Kidney epithelial cell (primary cell): ENCODE data around the gene TBKBP1. TPM values are rescaled to one million over a fixed set of nuclear protein-coding genes. Genes with fewer than 3 reads are reported as not detected.
"Not testable (repeated sequence)": the region's sequence is repeated elsewhere in the genome, so short reads cannot be mapped to it uniquely, and the experiment has no call there.

ENCODE experiments used
- DNase-seq: peaks from one replicate; pipeline ENCODE4 v3.0.0-alpha.2; 2010; ENCODE audit warnings: low read depth
- H3K27me3 ChIP-seq: 2 replicates; pipeline ENCODE4 v1.6.0; 2011; ENCODE audit warnings: low read length; ENCODE audit not compliant: control insufficient read depth, insufficient read depth
- H3K36me3 ChIP-seq: 2 replicates; pipeline ENCODE4 v1.5.1; 2011; ENCODE audit warnings: low read length; ENCODE audit not compliant: control insufficient read depth, insufficient read depth
- H3K4me3 ChIP-seq: 2 replicates; pipeline ENCODE4 v1.5.1; 2011; ENCODE audit warnings: low read depth, mild to moderate bottlenecking, control low read depth, low read length
- total RNA-seq: library from RNA; depleted of rRNA; stranded (reverse); fragments of >200 nt; gene quantifications from 2 replicates; pipeline ENCODE4 v1.2.3, GENCODE V29; 2015
- TF ChIP-seq, protein P1 (sequence below): IDR thresholded peaks from 2 replicates; pipeline ENCODE4 v1.5.1; 2011; ENCODE audit warnings: mild to moderate bottlenecking, moderate library complexity, low read length, control low read depth, inconsistent platforms; ENCODE audit not compliant: insufficient read depth, poor library complexity, severe bottlenecking

Gene TBKBP1
- total RNA-seq, 1 donor from 2014 or later: 9.7 TPM

DNA sequence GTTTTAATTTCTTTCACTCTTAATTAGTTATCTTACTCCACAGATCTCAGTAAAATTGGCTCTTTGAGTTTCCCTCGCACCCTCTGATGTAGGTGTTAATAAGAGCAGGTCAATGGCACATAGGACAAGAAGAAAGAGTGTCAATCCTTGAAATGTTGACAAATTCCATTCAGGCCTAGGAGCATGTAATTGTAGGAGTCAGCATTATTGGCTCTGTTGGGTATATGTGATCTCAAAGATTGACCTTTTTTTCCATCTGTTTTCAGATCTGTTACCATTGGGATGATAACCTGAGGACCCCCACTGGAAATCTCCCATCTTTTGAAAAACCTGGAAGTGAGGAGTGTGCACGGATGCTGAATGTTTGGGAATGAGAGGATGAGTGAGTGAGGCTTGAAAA is 11.8 kb upstream of the TBKBP1 start:
- peaks cover 5% of the 10 kb centered on the region for H3K36me3 ChIP-seq
- TF ChIP-seq, protein P1, sequence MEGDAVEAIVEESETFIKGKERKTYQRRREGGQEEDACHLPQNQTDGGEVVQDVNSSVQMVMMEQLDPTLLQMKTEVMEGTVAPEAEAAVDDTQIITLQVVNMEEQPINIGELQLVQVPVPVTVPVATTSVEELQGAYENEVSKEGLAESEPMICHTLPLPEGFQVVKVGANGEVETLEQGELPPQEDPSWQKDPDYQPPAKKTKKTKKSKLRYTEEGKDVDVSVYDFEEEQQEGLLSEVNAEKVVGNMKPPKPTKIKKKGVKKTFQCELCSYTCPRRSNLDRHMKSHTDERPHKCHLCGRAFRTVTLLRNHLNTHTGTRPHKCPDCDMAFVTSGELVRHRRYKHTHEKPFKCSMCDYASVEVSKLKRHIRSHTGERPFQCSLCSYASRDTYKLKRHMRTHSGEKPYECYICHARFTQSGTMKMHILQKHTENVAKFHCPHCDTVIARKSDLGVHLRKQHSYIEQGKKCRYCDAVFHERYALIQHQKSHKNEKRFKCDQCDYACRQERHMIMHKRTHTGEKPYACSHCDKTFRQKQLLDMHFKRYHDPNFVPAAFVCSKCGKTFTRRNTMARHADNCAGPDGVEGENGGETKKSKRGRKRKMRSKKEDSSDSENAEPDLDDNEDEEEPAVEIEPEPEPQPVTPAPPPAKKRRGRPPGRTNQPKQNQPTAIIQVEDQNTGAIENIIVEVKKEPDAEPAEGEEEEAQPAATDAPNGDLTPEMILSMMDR: no peak
- no peak overlapping the region for H3K4me3 ChIP-seq

DNA sequence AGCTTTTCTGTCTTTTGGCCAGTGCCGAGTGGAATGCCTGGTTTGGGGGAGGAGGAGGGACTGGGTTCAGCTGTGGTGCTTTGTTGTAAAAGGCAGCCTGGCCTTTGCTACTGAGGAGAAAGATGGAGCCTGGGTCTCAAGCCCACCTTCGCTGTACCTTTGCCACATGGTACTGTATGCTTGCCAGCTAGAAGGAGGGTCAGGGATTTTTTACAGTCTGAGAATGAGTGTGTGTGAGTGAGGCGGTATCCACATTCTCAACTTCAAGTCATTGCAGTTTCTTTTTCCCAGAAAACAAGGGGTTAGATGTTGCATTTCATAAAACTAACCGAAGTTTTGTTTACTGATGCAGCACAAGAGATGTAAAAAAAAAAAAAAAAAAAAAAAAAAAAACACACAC is 11.2 kb upstream of the TBKBP1 start:
- H3K4me3 ChIP-seq, H3K36me3 ChIP-seq, H3K27me3 ChIP-seq, DNase-seq: not testable (repeated sequence)

More for the DNA sequence above, 11.8 kb upstream of the TBKBP1 start:
- DNase-seq: no peak
- H3K27me3 ChIP-seq: no peaks in the 10 kb centered on the region

GRCh38 chr17:47684025-47684424 is 9.9 kb upstream of the TBKBP1 start:
- TF ChIP-seq, protein P1: no peak
- no peaks in the 10 kb centered on the region for H3K27me3 ChIP-seq
- peaks cover 3% of the 10 kb centered on the region for H3K36me3 ChIP-seq
- no peak for DNase-seq
- no peak overlapping the region for H3K4me3 ChIP-seq

DNA sequence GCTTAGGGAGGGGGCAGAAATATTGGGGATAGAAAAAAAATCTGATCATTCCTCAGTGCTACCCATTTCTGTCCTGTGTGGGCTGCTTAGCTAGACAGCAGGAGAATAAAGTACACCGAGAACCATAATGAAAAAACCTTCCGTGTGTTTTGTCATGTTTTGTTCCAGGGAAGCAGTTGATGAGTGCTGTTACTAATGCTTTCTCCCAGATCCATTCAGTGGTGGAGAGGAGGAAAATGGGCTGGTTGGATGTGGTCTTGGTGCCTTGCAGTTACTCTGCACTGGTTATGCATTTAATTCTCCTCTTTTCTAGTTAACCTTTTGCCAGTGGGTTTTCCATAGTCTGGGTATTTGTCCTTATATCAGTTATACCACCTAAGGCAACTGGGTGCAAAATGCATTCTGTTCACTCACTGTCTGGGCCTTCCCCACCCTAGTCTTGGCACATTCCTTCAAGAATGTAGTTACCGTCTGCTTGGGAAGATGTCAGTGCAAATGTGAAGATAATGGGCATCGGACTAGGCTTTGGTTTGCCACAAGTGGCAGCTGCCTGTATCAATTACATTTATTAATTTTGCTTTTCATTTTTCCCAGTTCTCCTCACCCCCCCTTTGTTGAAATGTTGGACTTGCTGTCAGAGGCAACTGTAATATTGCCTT is 9.3 kb upstream of the TBKBP1 start:
- H3K36me3 ChIP-seq: peaks cover 3% of the 10 kb centered on the region
- H3K27me3 ChIP-seq: no peaks in the 10 kb centered on the region
- H3K4me3 ChIP-seq: no peak overlapping the region
- TF ChIP-seq, protein P1: no peak
- DNase-seq: no peak

DNA sequence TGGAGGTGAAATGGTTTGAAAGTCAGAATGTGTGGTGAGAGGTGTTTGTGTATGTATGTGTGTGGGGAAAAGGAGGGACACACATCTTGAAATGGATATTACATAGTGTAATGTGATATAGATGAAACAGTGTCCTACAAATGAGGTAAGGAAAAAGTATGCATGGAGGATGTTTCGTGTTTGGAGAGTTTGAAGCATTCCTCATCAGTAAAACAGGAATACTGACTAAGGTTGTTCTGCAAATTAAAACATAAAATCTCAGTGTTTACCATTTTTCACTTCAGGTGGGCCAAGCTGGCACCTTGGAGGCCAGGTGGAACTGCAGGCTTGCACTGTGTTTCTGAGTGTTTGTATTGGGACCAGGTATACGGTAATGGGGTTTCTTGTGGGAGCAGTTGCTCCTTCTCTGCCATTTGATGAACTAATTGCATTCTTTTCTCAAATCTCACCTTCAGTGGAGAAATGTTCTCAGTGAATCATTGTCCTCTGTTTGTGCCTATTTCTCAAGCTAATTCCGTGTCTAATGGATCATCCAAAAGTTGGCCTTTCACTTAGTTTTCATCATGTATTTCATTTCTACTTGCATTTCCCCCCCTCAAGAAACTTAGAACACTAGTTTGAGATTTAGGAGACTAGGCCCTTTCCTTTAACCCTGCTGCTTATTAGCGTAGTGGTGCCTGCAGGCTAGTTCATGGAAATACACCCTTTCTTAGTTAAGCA is 8.2 kb upstream of the TBKBP1 start:
- Histone ChIP-seq H3K4me3 (no peak overlapping the region), H3K27me3 (no peaks in the 10 kb centered on the region), H3K36me3 (peaks cover 3% of the 10 kb centered on the region)
- DNase-seq: no peak
- TF ChIP-seq, protein P1: no peak

GRCh38 chr17:47686276-47686635 is 7.7 kb upstream of the TBKBP1 start:
- TF ChIP-seq, protein P1: no peak
- peaks cover 3% of the 10 kb centered on the region for H3K36me3 ChIP-seq
- peak; percentile 60 for DNase-seq
- no peak overlapping the region for H3K4me3 ChIP-seq
- no peaks in the 10 kb centered on the region for H3K27me3 ChIP-seq
